Measurements from ENCODE around the gene CHRNB4.

DNA sequence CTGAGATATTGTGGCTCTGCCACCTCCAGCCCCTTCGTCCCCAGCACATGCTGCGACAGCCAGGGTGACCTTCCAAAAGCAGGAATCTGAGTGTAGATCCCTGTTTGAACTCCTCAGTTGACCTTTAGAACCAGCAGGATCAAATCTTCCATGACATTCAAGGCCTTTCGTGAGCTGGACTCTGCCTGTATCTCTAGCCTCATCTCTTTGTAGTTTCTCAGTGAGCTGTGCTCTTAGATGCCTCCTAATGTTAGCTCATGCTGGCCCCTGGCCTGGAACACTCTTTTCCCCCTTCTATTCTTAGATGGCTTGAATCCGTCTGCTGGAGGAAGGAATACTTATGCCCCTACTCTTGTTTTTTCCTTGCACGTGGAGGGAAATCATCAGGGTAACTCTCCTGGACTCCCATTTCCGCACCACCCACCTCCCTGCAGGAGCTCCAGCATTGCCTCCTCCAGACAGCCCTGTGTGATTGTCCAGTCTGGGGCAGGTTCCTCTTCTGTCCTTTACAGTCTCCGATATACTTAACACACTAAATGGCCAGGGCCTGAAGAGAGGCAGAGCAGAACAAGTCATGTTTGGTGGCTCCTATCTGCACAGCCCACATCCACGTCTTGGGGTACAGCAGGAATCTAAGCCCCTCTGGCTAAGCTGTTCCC lies 26.7 kb upstream of the CHRNB4 start:
- TF ChIP-seq, protein P1, sequence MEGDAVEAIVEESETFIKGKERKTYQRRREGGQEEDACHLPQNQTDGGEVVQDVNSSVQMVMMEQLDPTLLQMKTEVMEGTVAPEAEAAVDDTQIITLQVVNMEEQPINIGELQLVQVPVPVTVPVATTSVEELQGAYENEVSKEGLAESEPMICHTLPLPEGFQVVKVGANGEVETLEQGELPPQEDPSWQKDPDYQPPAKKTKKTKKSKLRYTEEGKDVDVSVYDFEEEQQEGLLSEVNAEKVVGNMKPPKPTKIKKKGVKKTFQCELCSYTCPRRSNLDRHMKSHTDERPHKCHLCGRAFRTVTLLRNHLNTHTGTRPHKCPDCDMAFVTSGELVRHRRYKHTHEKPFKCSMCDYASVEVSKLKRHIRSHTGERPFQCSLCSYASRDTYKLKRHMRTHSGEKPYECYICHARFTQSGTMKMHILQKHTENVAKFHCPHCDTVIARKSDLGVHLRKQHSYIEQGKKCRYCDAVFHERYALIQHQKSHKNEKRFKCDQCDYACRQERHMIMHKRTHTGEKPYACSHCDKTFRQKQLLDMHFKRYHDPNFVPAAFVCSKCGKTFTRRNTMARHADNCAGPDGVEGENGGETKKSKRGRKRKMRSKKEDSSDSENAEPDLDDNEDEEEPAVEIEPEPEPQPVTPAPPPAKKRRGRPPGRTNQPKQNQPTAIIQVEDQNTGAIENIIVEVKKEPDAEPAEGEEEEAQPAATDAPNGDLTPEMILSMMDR (IDR thresholded peaks at IDR 0.05): no peak
- no peak for TF ChIP-seq ZFX (IDR thresholded peaks at IDR 0.05; ENCODE audit: borderline replicate concordance)
